Colonic mucosa (tissue), 4 donors: ENCODE results near the gene GNAO1. TPM values are rescaled to one million over a fixed set of nuclear protein-coding genes. Genes with fewer than 3 reads are reported as not detected.

Experiments
- DNase-seq: peaks from one replicate; pipeline ENCODE4 v3.0.0-alpha.2; 2020
- H3K27ac ChIP-seq: fragments of 200-600 bp; one replicate; pipeline ENCODE4 v1.8.0; 2021
- H3K27me3 ChIP-seq: fragments of 200-600 bp; one replicate; pipeline ENCODE4 v1.8.0; 2021
- H3K36me3 ChIP-seq: fragments of 200-600 bp; one replicate; pipeline ENCODE4 v1.8.0; 2021
- H3K4me1 ChIP-seq: fragments of 200-600 bp; one replicate; pipeline ENCODE4 v1.8.0; 2021; ENCODE audit warnings: mild to moderate bottlenecking
- H3K4me3 ChIP-seq: fragments of 200-600 bp; one replicate; pipeline ENCODE4 v1.8.0; 2021
- H3K9ac ChIP-seq, 2 donors: one replicate each; pipeline ENCODE4 v1.7.0; 2013; ENCODE audit warnings: control low read depth in 2 of 2, low read depth in 2 of 2, low read length in 2 of 2
- H3K9me3 ChIP-seq: fragments of 200-600 bp; one replicate; pipeline ENCODE4 v1.8.0; 2021
- CTCF ChIP-seq: fragments of 200-600 bp; IDR thresholded peaks from one replicate; pipeline ENCODE4 v1.8.0; 2022; ENCODE audit warnings: antibody characterized with exemption, mild to moderate bottlenecking
- intact Hi-C: fragments of 100-400 bp; cut with DNase I; formaldehyde crosslinking; loops from one replicate; pipeline ENCODE4 v1.14.1; 2022
- total RNA-seq, 2 donors: library from RNA; stranded (reverse); fragmentation: NEBNext Ultra II Directional in 1 of 2; extraction: Animal tissue kit (Norgen Biotek cat#: 25700) in 1 of 2; gene quantifications; one replicate each; pipeline ENCODE4 v1.2.1, GENCODE V29; 2021
- donor health status: healthy.
- donor health status: DM: no; HTN: no; CAD: no.
- donor health status: DM: no; HTN: no; CAD: no.

The GNAO1 gene
- total RNA-seq, 2 donors from 2014 or later = 1.7 to 10.8 TPM

- H3K9me3 ChIP-seq = no peaks in the 10 kb centered on the region
- no peaks in the 10 kb centered on the region for H3K36me3 ChIP-seq
- no peaks in the 10 kb centered on the region for H3K4me1 ChIP-seq
- TF ChIP-seq CTCF = no peak
- H3K9ac ChIP-seq = no peak overlapping the region
- no peak for DNase-seq
- intact Hi-C loops = no loop called here
- no peak overlapping the region for H3K27ac ChIP-seq
- H3K27me3 ChIP-seq = no peaks in the 10 kb centered on the region
- H3K4me3 ChIP-seq = no peak overlapping the region
Observed at GRCh38 chr16:56222474-56222997, 31.2 kb downstream of the GNAO1 start.

GRCh38 chr16:56225017-56225742, 33.9 kb downstream of the GNAO1 start:
- H3K36me3 ChIP-seq = no peaks in the 10 kb centered on the region
- H3K4me1 ChIP-seq = no peaks in the 10 kb centered on the region
- no peak overlapping the region for H3K9ac ChIP-seq
- no peaks in the 10 kb centered on the region for H3K27me3 ChIP-seq
- no peak for TF ChIP-seq CTCF
- intact Hi-C loops = no loop called here
- DNase-seq = no peak
- H3K4me3 ChIP-seq = no peak overlapping the region
- no peaks in the 10 kb centered on the region for H3K9me3 ChIP-seq
- no peak overlapping the region for H3K27ac ChIP-seq

GRCh38 chr16:56226187-56226586, 34.9 kb downstream of the GNAO1 start:
- Histone ChIP-seq H3K36me3 (no peaks in the 10 kb centered on the region), H3K9ac (no peak overlapping the region), H3K4me3 (no peak overlapping the region), H3K9me3 (no peaks in the 10 kb centered on the region), H3K27me3 (no peaks in the 10 kb centered on the region), H3K4me1 (no peaks in the 10 kb centered on the region), H3K27ac (no peak overlapping the region)
- intact Hi-C loops = no loop called here
- no peak for TF ChIP-seq CTCF
- no peak for DNase-seq

GRCh38 chr16:56226845-56227525, 35.7 kb downstream of the GNAO1 start:
- no peak for TF ChIP-seq CTCF
- no peaks in the 10 kb centered on the region for H3K9me3 ChIP-seq
- H3K4me3 ChIP-seq = no peak overlapping the region
- DNase-seq = no peak
- intact Hi-C loops = no loop called here
- H3K4me1 ChIP-seq = no peaks in the 10 kb centered on the region
- H3K9ac ChIP-seq = no peak overlapping the region
- no peaks in the 10 kb centered on the region for H3K36me3 ChIP-seq
- H3K27me3 ChIP-seq = no peaks in the 10 kb centered on the region
- no peak overlapping the region for H3K27ac ChIP-seq

- no peaks in the 10 kb centered on the region for H3K36me3 ChIP-seq
- no peak overlapping the region for H3K4me3 ChIP-seq
- no peaks in the 10 kb centered on the region for H3K9me3 ChIP-seq
- intact Hi-C loops = no loop called here
- H3K9ac ChIP-seq = no peak overlapping the region
- H3K4me1 ChIP-seq = no peaks in the 10 kb centered on the region
- no peak overlapping the region for H3K27ac ChIP-seq
- H3K27me3 ChIP-seq = no peaks in the 10 kb centered on the region
- no peak for TF ChIP-seq CTCF
- no peak for DNase-seq
Observed at GRCh38 chr16:56227936-56228335, 36.6 kb downstream of the GNAO1 start.
